Measurements from ENCODE around the gene TNNI2. TPM values are rescaled to one million over a fixed set of nuclear protein-coding genes. Genes with fewer than 3 reads are reported as not detected.
A peak's percentile ranks its signal among the peaks of the same experiment; 100 is the strongest.

The TNNI2 gene
- total RNA-seq, 2 experiments from 2014 or later = not detected

GRCh38 chr11:1862588-1863351, 24.0 kb downstream of the TNNI2 start:
- H3K27ac Mint-ChIP-seq = peak overlapping the region; percentile 4

GRCh38 chr11:1863352-1864216, 24.8 kb downstream of the TNNI2 start:
- CTCF ChIA-PET = no interaction called here
- DNase-seq = no peak
- Mint-ChIP-seq H3K27me3 (ENCODE audit: low read depth) (no peaks in the 10 kb centered on the region), H3K9me3 (no peaks in the 10 kb centered on the region), H3K4me3 (no peak overlapping the region), H3K36me3 (ENCODE audit: low read depth) (no peaks in the 10 kb centered on the region), H3K27ac (no peak overlapping the region), H3K4me1 (ENCODE audit: low read depth) (peaks cover 20% of the 10 kb centered on the region)
- intact Hi-C loops (cut with micrococcal nuclease) = no loop called here

More at GRCh38 chr11:1862588-1863351, 24.0 kb downstream of the TNNI2 start:
- no peaks in the 10 kb centered on the region for H3K9me3 Mint-ChIP-seq
- H3K36me3 Mint-ChIP-seq (ENCODE audit: low read depth) = no peaks in the 10 kb centered on the region
- intact Hi-C loops (cut with micrococcal nuclease) = no loop called here
- no peak overlapping the region for H3K4me3 Mint-ChIP-seq
- no peaks in the 10 kb centered on the region for H3K27me3 Mint-ChIP-seq (ENCODE audit: low read depth)
- peaks cover 17% of the 10 kb centered on the region for H3K4me1 Mint-ChIP-seq (ENCODE audit: low read depth)
- no peak for DNase-seq
- CTCF ChIA-PET = no interaction called here

GRCh38 chr11:1864231-1864630, 25.4 kb downstream of the TNNI2 start:
- intact Hi-C loops (cut with micrococcal nuclease) = no loop called here
- Mint-ChIP-seq H3K9me3 (no peaks in the 10 kb centered on the region), H3K27ac (no peak overlapping the region), H3K4me1 (ENCODE audit: low read depth) (peaks cover 26% of the 10 kb centered on the region), H3K36me3 (ENCODE audit: low read depth) (no peaks in the 10 kb centered on the region), H3K27me3 (ENCODE audit: low read depth) (no peaks in the 10 kb centered on the region), H3K4me3 (no peak overlapping the region)
- no peak for DNase-seq
- CTCF ChIA-PET = no interaction called here

- DNase-seq = no peak
- intact Hi-C loops (cut with micrococcal nuclease) = no loop called here
- CTCF ChIA-PET = no interaction called here
- peaks cover 32% of the 10 kb centered on the region for H3K4me1 Mint-ChIP-seq (ENCODE audit: low read depth)
- H3K9me3 Mint-ChIP-seq = no peaks in the 10 kb centered on the region
- H3K27me3 Mint-ChIP-seq (ENCODE audit: low read depth) = no peaks in the 10 kb centered on the region
- H3K36me3 Mint-ChIP-seq (ENCODE audit: low read depth) = no peaks in the 10 kb centered on the region
- no peak overlapping the region for H3K27ac Mint-ChIP-seq
- H3K4me3 Mint-ChIP-seq = no peak overlapping the region
Observed at GRCh38 chr11:1864831-1865665, 26.3 kb downstream of the TNNI2 start.

GRCh38 chr11:1866226-1866625, 27.4 kb downstream of the TNNI2 start:
- CTCF ChIA-PET = interaction anchor here (1.2 kb wide), 1 partner anchor 15 kb away, joined by 3 read pairs; no protein-coding TSS in a partner anchor
- Mint-ChIP-seq H3K4me1 (ENCODE audit: low read depth) (peaks cover 44% of the 10 kb centered on the region), H3K4me3 (no peak overlapping the region), H3K27ac (no peak overlapping the region), H3K36me3 (ENCODE audit: low read depth) (no peaks in the 10 kb centered on the region), H3K9me3 (no peaks in the 10 kb centered on the region), H3K27me3 (ENCODE audit: low read depth) (no peaks in the 10 kb centered on the region)
- intact Hi-C loops (cut with micrococcal nuclease) = no loop called here
- DNase-seq = no peak

GRCh38 chr11:1866776-1867175, 28.0 kb downstream of the TNNI2 start:
- no peak overlapping the region for H3K4me3 Mint-ChIP-seq
- no peak for DNase-seq
- intact Hi-C loops (cut with micrococcal nuclease) = no loop called here
- no peaks in the 10 kb centered on the region for H3K9me3 Mint-ChIP-seq
- no peaks in the 10 kb centered on the region for H3K27me3 Mint-ChIP-seq (ENCODE audit: low read depth)
- CTCF ChIA-PET = interaction anchor here (1.2 kb wide), 1 partner anchor 14 kb away, joined by 3 read pairs; no protein-coding TSS in a partner anchor
- peaks cover 46% of the 10 kb centered on the region for H3K4me1 Mint-ChIP-seq (ENCODE audit: low read depth)
- H3K36me3 Mint-ChIP-seq (ENCODE audit: low read depth) = no peaks in the 10 kb centered on the region
- H3K27ac Mint-ChIP-seq = no peak overlapping the region

- H3K36me3 Mint-ChIP-seq (ENCODE audit: low read depth) = no peaks in the 10 kb centered on the region
- CTCF ChIA-PET = interaction anchor here (1.2 kb wide), 1 partner anchor 14 kb away, joined by 3 read pairs; no protein-coding TSS in a partner anchor
- H3K9me3 Mint-ChIP-seq = no peaks in the 10 kb centered on the region
- H3K4me3 Mint-ChIP-seq = no peak overlapping the region
- no peak for DNase-seq
- H3K27ac Mint-ChIP-seq = no peak overlapping the region
- intact Hi-C loops (cut with micrococcal nuclease) = no loop called here
- no peaks in the 10 kb centered on the region for H3K27me3 Mint-ChIP-seq (ENCODE audit: low read depth)
- H3K4me1 Mint-ChIP-seq (ENCODE audit: low read depth) = peaks cover 53% of the 10 kb centered on the region
Observed at GRCh38 chr11:1867381-1867780, 28.6 kb downstream of the TNNI2 start.

GRCh38 chr11:1868056-1868635, 29.4 kb downstream of the TNNI2 start:
- H3K27ac Mint-ChIP-seq = no peak overlapping the region
- H3K9me3 Mint-ChIP-seq = no peaks in the 10 kb centered on the region
- H3K4me3 Mint-ChIP-seq = no peak overlapping the region
- CTCF ChIA-PET = interaction anchor here (2.9 kb wide), 1 partner anchor 14 kb away, joined by 9 read pairs; no protein-coding TSS in a partner anchor
- no peak for DNase-seq
- H3K36me3 Mint-ChIP-seq (ENCODE audit: low read depth) = no peaks in the 10 kb centered on the region
- intact Hi-C loops (cut with micrococcal nuclease) = loop anchor here (2.0 kb wide), 1 partner anchor 15 kb away; the partner anchor contains the start of gene LSP1
- H3K4me1 Mint-ChIP-seq (ENCODE audit: low read depth) = peaks cover 58% of the 10 kb centered on the region
- H3K27me3 Mint-ChIP-seq (ENCODE audit: low read depth) = no peaks in the 10 kb centered on the region

- Mint-ChIP-seq H3K9me3 (no peaks in the 10 kb centered on the region), H3K27me3 (ENCODE audit: low read depth) (no peaks in the 10 kb centered on the region), H3K4me1 (ENCODE audit: low read depth) (peaks cover 60% of the 10 kb centered on the region), H3K4me3 (no peak overlapping the region), H3K27ac (no peak overlapping the region), H3K36me3 (ENCODE audit: low read depth) (no peaks in the 10 kb centered on the region)
- CTCF ChIA-PET = interaction anchor here (0.6 to 2.9 kb wide), 2 partner anchors 13 to 15 kb away, joined by 3 to 9 read pairs; no protein-coding TSS in a partner anchor
- no peak for DNase-seq
- intact Hi-C loops (cut with micrococcal nuclease) = loop anchor here (2.0 kb wide), 1 partner anchor 16 kb away; the partner anchor contains the start of gene LSP1
Observed at GRCh38 chr11:1868636-1869291, 30.0 kb downstream of the TNNI2 start.

GRCh38 chr11:1869427-1870325, 30.9 kb downstream of the TNNI2 start:
- no peaks in the 10 kb centered on the region for H3K27me3 Mint-ChIP-seq (ENCODE audit: low read depth)
- H3K36me3 Mint-ChIP-seq (ENCODE audit: low read depth) = no peaks in the 10 kb centered on the region
- CTCF ChIA-PET = interaction anchor here (0.6 to 2.9 kb wide), 2 partner anchors 12 to 16 kb away, joined by 3 to 9 read pairs; no protein-coding TSS in a partner anchor
- no peaks in the 10 kb centered on the region for H3K9me3 Mint-ChIP-seq
- H3K4me1 Mint-ChIP-seq (ENCODE audit: low read depth) = peaks cover 57% of the 10 kb centered on the region
- DNase-seq = no peak
- no peak overlapping the region for H3K4me3 Mint-ChIP-seq
- intact Hi-C loops (cut with micrococcal nuclease) = loop anchor here (2.0 kb wide), 1 partner anchor 17 kb away; the partner anchor contains the start of gene LSP1
- H3K27ac Mint-ChIP-seq = no peak overlapping the region
